COLO668 (cell line): ENCODE measurements around the gene ARHGAP26.

ENCODE experiments used
- DNase-seq: peaks from one replicate; lab custom pipeline; 2025; ENCODE audit not compliant: unreplicated experiment; lab: John Stamatoyannopoulos, UW

The ARHGAP26 gene

GRCh38 chr5:142845954-142846398 lies 75.8 kb downstream of the ARHGAP26 start:
- no peak for DNase-seq

DNA sequence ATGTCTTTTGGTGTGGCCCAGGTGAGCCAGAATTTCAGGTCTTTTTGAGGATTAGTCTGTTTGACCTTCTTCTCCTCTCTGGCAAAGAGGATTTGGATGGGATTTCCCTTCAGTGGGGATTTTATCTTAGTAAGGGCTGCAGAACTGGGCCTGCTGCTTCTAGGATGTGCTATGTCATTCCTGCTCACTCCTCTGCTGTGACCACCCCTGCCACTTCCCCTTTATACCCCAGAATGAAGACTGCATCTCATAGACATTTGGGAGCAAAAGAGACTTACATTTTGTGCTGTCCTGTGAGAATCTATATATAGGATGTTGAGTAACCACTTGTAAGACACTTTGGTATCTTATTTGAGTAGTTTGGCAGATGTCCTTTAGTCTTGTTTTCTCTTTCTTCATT lies 76.2 kb downstream of the ARHGAP26 start:
- no peak for DNase-seq

DNA sequence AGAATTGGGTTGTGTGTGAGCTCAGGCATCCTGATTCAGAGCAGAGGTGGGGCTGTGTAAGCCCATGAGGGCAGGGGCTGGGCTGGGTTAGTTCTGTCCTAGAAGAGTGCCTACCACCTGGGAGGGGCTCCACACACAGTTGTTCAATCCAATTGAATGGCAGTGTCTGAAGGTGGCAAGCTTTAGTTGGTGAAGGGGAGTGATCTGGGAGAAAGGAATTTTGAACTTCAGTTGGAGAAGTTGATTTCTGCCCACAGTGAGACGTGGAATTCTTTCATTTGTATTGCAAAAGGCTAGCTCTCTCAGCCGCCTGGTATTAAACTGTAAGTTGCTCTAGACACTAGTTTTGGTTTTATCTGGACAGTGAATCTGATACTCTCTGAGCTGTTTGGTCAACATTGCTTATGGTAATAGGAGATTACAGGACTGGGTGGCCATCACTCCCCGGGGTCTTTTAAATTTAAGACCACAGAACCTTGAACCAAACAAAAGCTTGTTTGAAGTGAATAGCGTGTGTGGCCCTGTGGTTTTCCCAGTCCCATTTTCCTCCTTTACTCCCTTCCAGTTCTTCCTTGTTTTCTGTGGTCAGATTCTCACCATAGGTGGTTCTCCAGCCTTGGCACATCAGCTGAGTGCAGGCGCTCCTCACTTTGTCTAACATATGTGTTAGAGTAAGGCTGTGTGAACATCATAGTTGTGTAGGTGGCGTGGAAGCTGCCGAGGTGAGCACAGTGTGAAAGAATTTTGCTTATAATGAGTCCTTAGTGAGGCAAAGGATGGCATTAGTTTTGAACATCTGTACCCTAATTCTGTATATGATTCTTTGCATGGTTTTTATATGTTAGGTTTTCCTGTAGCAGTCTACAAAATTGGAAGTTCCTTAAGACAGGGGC lies 78.0 kb downstream of the ARHGAP26 start:
- DNase-seq: no peak

GRCh38 chr5:142849466-142849865 lies 79.3 kb downstream of the ARHGAP26 start:
- DNase-seq: no peak

DNA sequence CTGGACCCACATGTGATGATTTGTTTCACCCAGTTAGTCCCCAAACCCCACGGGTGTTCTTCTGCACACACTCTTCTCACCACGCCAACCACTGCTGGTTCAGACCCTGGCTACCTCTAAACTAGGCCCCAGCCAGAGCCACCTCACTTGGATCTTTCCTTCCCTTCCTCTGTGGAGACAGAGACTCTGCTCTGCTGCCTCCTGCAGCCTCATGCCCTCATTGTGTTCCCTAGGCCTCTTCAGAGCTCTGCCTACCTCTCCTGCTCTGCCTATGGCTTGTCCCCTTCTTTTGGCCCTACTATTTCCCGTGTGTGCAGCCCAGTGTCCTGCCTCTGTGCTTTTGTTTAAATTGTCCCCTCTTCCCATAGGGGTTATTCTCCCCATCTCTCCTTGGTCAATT lies 79.7 kb downstream of the ARHGAP26 start:
- no peak for DNase-seq

- DNase-seq: no peak
Observed at GRCh38 chr5:142851731-142852130, 81.6 kb downstream of the ARHGAP26 start.

- no peak for DNase-seq
Observed at GRCh38 chr5:142852416-142853198, 82.4 kb downstream of the ARHGAP26 start.

GRCh38 chr5:142853682-142854081 lies 83.5 kb downstream of the ARHGAP26 start:
- no peak for DNase-seq

- no peak for DNase-seq
Observed at GRCh38 chr5:142856269-142856782, 86.1 kb downstream of the ARHGAP26 start.

DNA sequence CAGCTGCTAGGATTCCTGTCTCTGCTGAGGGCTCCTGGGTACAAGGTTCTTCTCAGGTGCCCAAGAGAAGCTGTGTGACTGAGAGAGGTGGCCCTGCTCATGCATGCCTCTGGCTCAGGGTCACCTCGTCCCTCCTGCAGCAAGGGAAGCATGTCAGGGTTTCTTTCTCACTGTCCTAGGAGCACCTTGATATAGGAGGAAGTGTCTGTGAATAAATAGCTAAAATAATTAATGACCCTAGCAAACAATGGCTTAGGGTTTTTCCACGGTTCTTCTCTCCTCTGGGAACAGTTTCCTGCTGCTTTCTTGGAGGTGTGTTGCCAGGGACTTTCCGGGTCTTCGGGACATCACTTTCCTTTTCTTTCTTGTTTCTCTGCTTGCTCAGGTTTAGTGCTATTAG lies 87.2 kb downstream of the ARHGAP26 start:
- no peak for DNase-seq

DNA sequence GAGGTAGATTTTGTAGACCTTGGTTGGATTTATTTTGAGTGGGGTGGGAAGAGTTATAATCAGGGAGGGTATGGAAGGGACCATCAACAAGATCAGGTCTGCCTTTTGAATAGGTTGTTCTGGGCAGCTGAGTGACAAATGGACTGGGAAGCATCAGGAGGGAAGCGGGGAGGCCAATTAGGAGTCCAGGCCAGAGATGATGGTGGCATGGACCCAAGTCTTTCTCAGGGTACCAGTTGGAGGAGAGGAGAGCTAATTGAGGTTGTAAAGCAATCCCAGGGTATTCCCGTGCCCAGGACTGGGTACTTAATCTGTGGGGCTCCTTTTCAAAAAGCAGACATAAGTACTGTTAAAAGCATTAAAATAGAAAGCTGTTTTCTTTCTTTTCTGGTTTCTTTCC lies 88.9 kb downstream of the ARHGAP26 start:
- no peak for DNase-seq

- DNase-seq: no peak
Observed at GRCh38 chr5:142860270-142860669, 90.1 kb downstream of the ARHGAP26 start.

DNA sequence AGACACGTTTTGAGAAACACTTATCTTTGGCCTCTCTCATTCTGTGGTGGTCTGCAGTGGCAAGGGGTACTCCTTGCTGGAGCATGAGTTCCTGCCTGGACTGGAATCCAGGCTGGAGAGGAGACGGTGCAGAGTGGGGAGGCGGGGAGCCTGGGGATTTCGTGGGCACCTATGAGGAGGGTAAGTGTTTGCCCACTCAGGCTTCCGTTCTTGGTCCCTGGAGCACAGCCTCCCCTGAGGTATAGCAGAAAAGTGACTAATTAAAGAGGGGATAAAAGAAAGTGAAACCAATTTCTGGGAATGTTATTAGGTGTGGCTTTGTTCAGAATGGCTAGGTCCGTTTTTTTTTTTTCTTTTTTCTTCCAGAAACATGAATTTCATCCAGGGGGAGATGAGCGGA lies 90.8 kb downstream of the ARHGAP26 start:
- DNase-seq: no peak

DNA sequence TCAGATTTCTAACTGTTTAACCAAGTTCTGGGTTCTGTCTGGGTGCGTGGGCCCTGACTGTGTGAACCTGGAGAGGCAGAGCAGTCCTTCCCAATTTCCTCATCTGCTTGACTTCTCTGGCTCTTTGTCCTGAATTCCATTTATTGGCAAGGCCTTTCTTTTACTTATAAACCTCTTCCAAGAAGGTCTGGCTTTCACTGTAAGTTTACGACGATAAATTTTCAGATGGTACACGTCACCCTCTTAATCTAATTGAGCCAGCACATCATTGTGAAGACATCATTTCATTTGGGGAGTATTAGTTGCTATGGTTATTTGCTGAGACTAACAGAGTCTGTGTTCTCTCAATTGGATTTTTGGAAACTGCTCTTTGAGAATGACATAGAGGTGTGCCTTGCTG lies 92.4 kb downstream of the ARHGAP26 start:
- DNase-seq: no peak

GRCh38 chr5:142863856-142864255 lies 93.7 kb downstream of the ARHGAP26 start:
- DNase-seq: no peak

- DNase-seq: no peak
Observed at GRCh38 chr5:142864290-142865260, 94.4 kb downstream of the ARHGAP26 start.

DNA sequence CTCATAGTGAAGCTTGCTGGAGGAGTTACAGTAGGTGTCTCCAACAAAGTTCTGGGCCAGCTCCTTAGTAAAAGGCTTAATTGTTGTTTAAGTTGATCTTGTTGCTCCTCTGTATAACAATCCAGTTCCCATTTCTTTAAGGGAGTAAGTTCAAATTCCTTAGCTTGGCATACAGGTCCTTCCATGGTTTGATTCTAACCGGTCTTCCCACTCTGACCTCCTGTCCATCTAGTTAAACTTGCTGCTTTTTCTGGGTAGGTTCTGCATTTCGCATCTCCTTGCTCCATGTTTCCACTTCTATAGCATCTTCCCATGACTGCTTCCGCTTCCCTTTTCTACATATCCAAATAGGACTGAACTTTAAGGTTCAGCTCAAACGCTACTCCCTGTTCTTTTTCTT lies 95.5 kb downstream of the ARHGAP26 start:
- no peak for DNase-seq

GRCh38 chr5:142866563-142867275 lies 96.5 kb downstream of the ARHGAP26 start:
- DNase-seq: peak; percentile 6

DNA sequence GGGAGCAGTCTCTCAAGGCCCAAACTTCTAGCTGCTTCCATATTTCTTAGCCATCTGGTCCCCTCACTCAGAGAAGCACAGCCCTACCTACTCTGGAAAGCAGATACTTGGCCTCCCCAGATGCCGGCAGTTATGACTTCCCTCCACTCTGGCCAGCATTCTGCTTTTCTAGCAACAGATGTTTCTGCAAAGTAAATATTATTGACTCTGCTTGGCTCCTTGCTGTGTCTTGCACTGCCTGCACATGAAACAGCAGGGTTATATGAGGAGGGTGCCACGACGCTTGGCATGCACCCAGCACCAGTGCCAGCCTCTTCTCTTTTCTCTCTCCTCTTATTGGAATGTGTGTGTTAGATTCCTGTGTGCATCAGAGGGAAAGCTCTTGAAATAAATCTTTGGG lies 99.7 kb downstream of the ARHGAP26 start:
- DNase-seq: no peak
